Stimulated activated CD4-positive, alpha-beta T cell treated with anti-CD3 and anti-CD28 coated beads, Interleukin-4, amount 100 ng/mL, for 4 hours (primary cell): ENCODE results near the gene HDAC2.
"Not testable (repeated sequence)": the region's sequence is repeated elsewhere in the genome, so short reads cannot be mapped to it uniquely, and the experiment has no call there.

Source experiments
- DNase-seq, 2 experiments: peaks; one replicate each; pipeline ENCODE4 v3.0.0-alpha.2; 2020

Gene HDAC2

DNA sequence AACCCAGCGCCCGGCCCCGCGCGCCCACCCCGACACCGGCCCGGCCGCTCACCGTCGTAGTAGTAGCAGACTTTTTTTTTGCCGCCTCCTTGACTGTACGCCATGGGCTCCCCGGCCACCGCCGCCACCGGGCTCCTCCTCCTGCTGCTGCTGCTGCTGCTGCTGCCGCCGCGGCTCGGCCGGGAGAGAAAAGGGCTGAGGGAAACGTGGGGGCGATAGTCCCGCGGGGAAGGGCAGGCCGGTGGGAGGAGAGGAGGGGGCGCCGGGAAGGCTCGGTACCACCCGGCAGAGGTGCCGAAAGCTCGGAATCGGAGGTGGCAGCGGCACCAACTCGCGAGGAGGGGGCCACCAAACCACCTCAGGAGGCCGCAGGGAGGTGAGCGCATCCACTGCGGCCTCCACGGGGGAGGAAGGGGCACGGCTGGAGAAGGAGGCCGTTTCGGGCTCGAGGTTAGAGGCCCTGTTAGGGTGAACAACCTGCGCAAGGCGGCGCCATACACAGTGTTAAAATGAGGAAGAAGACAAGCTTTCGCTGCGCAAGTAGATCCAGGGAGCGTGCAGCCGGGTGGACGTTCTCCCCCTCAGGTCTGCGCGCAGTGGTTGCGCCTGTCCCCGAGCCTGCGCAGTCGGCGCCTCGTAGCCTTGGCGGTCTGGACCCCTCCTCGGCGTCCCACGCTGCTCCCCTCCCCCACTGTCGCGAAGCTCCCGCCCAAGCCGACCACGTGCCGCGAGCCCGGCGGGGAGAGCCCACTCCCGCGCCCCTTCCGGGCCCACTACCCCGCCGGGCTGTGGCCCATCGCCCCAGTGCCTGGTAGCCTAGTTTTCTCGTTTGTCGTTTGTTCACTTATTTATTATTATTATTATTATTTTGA is at the start of gene HDAC2:
Gene HDAC2, minus strand, starts transcription at position 344 of the 872 bp plus-strand sequence. Its CDS starts 240 bp downstream, at position 104.
- peak; percentile 88 to 91 for DNase-seq

- DNase-seq, result no peak
Observed at GRCh38 chr6:114020196-114020595, 49.2 kb upstream of the HDAC2 start.

DNA sequence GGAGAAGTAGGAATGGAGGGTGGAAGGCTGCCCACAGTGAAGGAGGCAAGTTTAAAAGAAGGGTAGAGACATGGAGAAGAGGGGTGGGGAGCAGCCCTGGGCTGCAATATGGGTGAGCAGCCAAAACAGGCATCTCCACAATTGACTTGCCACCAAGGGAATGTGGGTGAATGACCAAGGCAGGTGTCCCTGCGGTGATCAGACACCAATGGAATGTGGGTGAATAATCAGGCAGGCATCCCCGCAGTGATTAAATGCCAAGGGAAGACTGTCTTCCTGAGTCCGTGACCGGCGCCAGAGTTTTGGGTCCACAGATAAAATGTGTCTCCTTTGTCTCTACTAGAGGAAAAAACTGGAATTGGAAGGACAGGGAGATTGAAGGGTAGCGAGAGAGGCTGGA is 46.2 kb upstream of the HDAC2 start:
- DNase-seq, result not testable (repeated sequence)

DNA sequence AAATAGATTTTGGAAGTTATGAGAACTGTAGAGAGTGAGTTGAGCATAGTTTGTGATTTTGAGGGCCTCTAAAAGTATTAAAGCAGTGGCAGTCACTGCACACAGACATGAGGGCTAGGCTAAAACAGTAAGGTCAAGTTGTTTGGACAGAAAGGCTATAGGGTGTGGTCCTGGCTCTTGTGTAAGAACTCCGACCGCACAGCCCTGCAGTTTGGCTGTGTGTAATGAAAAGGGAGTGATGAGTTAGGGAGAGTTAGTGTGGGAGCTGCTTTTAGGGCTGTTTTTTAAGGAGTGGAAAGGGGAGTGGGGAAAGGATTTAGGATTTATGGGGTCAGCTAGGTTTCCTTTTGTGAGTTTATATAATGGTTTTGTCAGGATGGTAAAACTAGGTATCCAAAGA is 43.2 kb upstream of the HDAC2 start:
- DNase-seq, result not testable (repeated sequence)

- not testable (repeated sequence) for DNase-seq
Observed at GRCh38 chr6:114011486-114011885, 40.5 kb upstream of the HDAC2 start.

GRCh38 chr6:114010540-114010939 is 39.6 kb upstream of the HDAC2 start:
- DNase-seq, result no peak

- DNase-seq, result no peak
Observed at GRCh38 chr6:114009192-114009591, 38.2 kb upstream of the HDAC2 start.

DNA sequence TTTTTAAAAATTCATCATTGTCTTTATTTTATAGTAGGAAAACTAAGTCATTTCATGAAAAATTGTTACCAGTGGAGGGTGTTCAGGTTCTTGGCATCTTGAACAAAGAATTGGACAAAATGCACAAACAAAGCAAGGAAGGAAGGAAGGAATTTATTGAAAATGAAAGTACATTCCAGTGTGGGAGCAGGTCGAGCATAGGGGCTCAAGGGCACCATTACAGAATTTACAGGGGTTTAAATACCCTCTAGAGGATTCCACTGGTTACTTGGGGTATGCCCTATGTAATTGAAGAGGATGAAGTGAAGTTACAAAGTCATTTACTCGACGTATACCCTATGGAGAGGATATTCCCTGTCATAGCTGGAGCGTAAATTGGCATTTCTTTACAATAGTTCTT is 37.4 kb upstream of the HDAC2 start:
- DNase-seq, result no peak

DNA sequence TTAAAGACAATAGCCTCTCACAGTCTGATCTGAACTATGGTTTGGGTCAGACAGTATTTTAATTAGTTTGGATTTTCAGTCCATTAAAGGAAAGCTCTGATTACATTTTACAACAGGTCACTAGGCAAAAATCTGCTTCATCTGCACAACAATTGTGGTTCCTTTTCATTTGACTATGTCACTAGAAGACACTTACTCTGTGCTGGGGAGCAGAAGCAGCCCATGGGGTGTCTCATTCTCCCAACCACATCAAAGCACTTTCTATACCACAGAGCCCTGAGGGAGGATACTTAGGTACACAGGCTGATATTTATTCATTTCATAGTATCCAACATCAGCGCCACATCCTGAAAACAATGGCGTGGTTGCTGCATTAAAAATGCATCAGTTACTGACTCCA is 36.6 kb upstream of the HDAC2 start:
- DNase-seq, result peak in 1 of 2 experiments; percentile 14

DNA sequence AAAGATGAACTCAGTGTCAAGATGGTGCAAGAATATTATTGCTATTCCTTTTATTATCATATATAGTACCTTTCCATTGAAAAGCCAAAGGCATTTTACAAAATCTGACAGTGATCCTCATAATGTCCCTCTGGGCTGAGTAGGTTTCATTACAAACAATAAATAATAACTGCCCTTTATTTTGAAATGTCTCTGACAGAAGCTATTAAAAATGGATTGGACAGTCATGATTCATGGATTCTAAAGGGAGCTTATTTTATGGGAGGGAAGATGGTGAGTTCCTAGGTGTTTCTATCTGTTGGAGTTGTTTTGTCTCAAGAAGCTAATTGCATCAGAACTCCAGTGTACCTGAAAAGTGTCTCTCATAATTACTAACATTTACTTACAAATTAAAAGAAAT is 30.4 kb upstream of the HDAC2 start:
- no peak for DNase-seq

DNA sequence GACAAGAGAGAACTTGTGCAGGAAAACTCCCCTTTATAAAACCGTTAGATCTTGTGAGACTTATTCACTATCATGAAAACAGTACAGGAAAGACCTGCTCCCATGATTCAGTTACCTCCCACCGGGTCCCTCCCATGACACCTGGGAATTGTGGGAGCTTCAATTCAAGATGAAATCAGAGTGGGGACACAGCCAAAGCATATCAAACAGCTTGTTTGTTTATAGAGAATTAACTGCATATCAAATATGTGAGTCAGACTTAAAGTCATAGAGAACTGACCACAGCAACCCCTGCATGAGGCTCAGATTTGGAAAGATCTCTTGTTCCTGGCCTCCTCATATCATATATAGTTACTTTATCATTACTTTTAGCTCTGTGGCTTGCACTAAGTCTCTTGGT is 29.1 kb upstream of the HDAC2 start:
- no peak for DNase-seq

DNA sequence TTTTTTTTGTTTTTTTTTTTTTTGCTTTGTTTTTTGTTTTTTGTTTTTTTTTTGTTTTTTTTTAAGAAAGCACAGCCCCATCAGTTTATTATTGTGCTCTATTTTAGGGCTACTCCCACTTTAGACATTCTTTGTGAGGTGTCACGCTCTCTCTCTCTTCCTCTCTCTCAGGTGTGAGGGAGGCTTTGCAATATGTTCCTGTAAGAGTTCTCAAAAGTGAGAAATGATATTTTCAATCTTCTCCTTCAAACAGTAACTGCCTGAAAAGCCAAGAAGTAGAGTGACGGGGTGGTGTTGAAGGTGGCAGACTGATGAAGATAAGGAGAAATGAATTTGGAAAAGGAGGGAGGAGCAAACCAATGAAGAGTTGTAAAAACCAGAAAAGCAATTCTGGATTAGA is 28.3 kb upstream of the HDAC2 start:
- DNase-seq, result no peak

- no peak for DNase-seq
Observed at GRCh38 chr6:113998811-113999210, 27.9 kb upstream of the HDAC2 start.

DNA sequence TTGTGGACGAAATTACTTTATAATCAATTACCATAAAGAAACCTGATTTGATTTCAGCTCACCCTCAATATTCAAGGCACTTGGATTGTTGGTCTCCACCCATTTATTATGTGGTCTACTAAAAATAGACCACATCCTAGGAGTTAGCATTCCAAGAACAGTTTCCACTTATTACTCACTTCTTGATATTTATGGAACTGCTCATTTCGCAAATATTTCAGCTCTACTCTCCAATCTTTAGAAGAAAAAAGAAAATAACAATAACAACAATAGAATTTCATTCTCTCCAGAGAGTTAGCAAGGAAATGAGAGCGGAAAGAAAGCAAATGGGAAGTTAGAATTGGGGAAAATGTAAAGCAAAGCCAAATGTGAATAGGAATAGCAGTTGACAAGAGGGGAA is 26.2 kb upstream of the HDAC2 start:
- DNase-seq, result no peak

GRCh38 chr6:113995634-113996033 is 24.7 kb upstream of the HDAC2 start:
- no peak for DNase-seq

GRCh38 chr6:113994934-113995342 is 24.0 kb upstream of the HDAC2 start:
- DNase-seq, result no peak

- no peak for DNase-seq
Observed at GRCh38 chr6:113989675-113990074, 18.7 kb upstream of the HDAC2 start.

GRCh38 chr6:113982675-113983074 is 11.7 kb upstream of the HDAC2 start:
- not testable (repeated sequence) for DNase-seq

- DNase-seq, result no peak
Observed at GRCh38 chr6:113982055-113982550, 11.2 kb upstream of the HDAC2 start.

- no peak for DNase-seq
Observed at GRCh38 chr6:113980937-113981554, 10.1 kb upstream of the HDAC2 start.

- DNase-seq, result no peak
Observed at GRCh38 chr6:113979937-113980336, 9.0 kb upstream of the HDAC2 start.

DNA sequence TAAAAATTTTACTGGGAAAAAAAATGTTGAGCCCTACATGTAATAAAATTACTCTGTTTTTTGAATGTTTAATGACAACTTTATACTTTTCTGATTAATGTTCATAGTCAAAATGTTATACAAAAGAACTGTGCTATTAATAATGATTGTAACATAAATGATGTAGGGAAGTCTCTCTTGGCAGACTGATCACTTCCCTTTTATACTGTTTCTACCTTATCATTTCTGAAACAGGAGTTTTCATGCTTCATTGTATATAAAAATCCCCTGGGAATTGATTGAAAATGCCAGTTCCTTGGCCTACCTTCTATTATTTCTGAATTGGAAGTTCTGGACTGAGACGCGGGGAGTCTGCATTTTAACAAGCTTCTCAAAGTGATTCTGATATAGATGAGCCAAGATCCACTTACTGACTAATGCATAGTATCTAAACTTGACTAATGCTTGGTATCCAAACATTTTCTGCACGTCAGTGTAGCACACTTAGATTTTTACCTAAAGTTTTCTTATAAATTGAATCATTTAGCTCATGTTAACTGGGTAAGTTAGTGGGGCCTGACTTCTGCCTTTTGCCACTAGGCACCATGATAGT is 7.2 kb upstream of the HDAC2 start:
- no peak for DNase-seq

- DNase-seq, result no peak
Observed at GRCh38 chr6:113976806-113977205, 5.9 kb upstream of the HDAC2 start.

DNA sequence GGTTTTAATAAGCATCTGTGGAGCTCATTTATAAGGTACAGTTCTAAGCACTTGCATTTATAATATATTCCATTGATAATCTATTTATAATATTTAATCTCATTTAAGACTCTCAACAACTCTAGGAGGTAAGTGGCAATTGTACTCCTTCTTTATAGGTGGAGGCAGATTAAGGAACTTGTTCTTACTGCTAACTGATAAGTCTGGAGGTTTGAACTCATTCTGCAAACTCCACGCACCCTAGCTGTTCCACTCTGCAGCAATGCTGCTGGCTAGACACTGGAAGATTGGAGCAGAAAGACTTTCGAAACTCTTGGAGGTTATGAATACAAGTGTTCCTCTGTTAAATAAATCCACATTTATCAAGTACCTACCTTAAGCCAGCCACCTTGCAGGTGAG is 793 bp upstream of the HDAC2 start:
- DNase-seq, result no peak
